WTC11 (cell line): ENCODE measurements around the gene TCEAL7. TPM values are rescaled to one million over a fixed set of nuclear protein-coding genes. Genes with fewer than 3 reads are reported as not detected.
A peak's percentile ranks its signal among the peaks of the same experiment; 100 is the strongest.

Experiments used
- ATAC-seq: fragments of 200-7000 bp; cut with Tn5 transposase; 2 replicates; pipeline ENCODE4 v1.10.0; 2021; ENCODE audit warnings: mild to moderate bottlenecking, moderate library complexity
- CTCF ChIA-PET: fragments of 300-600 bp; sonication (Branson Sonifier 250); formaldehyde crosslinking; loops from one replicate; lab custom pipeline; 2021; ENCODE audit warnings: antibody characterized with exemption; lab: Charles Lee
- POLR2A ChIA-PET: fragments of 350-600 bp; sonication (Branson Sonifier 250); formaldehyde crosslinking; loops from one replicate; lab custom pipeline; 2021; ENCODE audit warnings: antibody characterized with exemption; lab: Charles Lee
- DNase-seq: peaks from one replicate; pipeline ENCODE4 v3.0.0; 2021; ENCODE audit warnings: low spot score
- H3K27ac Mint-ChIP-seq: 2 replicates; pipeline ENCODE4 v1.8.0; 2021; ENCODE audit warnings: mixed read lengths
- H3K27me3 Mint-ChIP-seq: 2 replicates; pipeline ENCODE4 v1.8.0; 2021; ENCODE audit warnings: low read depth, mild to moderate bottlenecking, moderate library complexity, mixed read lengths
- H3K36me3 Mint-ChIP-seq: 2 replicates; pipeline ENCODE4 v1.8.0; 2021; ENCODE audit warnings: mixed read lengths
- H3K4me1 Mint-ChIP-seq: 2 replicates; pipeline ENCODE4 v1.8.0; 2022; ENCODE audit warnings: mixed read lengths
- H3K4me3 Mint-ChIP-seq: 2 replicates; pipeline ENCODE4 v1.8.0; 2021; ENCODE audit warnings: mild to moderate bottlenecking, moderate library complexity, mixed read lengths
- H3K9me3 Mint-ChIP-seq: 2 replicates; pipeline ENCODE4 v1.8.0; 2021; ENCODE audit warnings: mixed read lengths
- ATF1 ChIP-seq: sonication (generic); formaldehyde crosslinking; IDR thresholded peaks from 2 replicates; pipeline ENCODE4 v1.8.1; 2023; ENCODE audit warnings: mild to moderate bottlenecking, moderate library complexity, missing genetic modification reagents
- FOXJ3 ChIP-seq: sonication (generic); formaldehyde crosslinking; IDR thresholded peaks from 2 replicates; pipeline ENCODE4 v1.9.0; 2021; ENCODE audit warnings: missing genetic modification reagents, mild to moderate bottlenecking, borderline replicate concordance
- FOXK1 ChIP-seq: sonication (generic); formaldehyde crosslinking; IDR thresholded peaks from 2 replicates; pipeline ENCODE4 v1.8.0; 2022; ENCODE audit warnings: mild to moderate bottlenecking, moderate library complexity, missing genetic modification reagents
- JAZF1 ChIP-seq: fragments of 250-450 bp; sonication (Bioruptor Pico); IDR thresholded peaks from 2 replicates; pipeline ENCODE4 v1.9.0; 2021; ENCODE audit warnings: moderate library complexity, mild to moderate bottlenecking, inconsistent platforms
- MYBL2 ChIP-seq: sonication (generic); formaldehyde crosslinking; IDR thresholded peaks from 2 replicates; pipeline ENCODE4 v1.8.1; 2023; ENCODE audit warnings: mild to moderate bottlenecking, moderate library complexity, missing genetic modification reagents
- NFATC4 ChIP-seq: fragments of 250-450 bp; sonication (Bioruptor Pico); IDR thresholded peaks from 2 replicates; pipeline ENCODE4 v1.9.0; 2021; ENCODE audit warnings: mild to moderate bottlenecking
- PRRX2 ChIP-seq: fragments of 250-450 bp; sonication (Bioruptor Pico); IDR thresholded peaks from 2 replicates; pipeline ENCODE4 v1.8.0; 2021; ENCODE audit warnings: mild to moderate bottlenecking
- SMAD4 ChIP-seq: sonication (generic); formaldehyde crosslinking; IDR thresholded peaks from 2 replicates; pipeline ENCODE4 v1.8.0; 2022; ENCODE audit warnings: mild to moderate bottlenecking, missing genetic modification reagents
- SOX15 ChIP-seq: fragments of 250-450 bp; sonication (Bioruptor Pico); IDR thresholded peaks from 2 replicates; pipeline ENCODE4 v1.9.0; 2021; ENCODE audit warnings: mild to moderate bottlenecking
- SP1 ChIP-seq: sonication (generic); formaldehyde crosslinking; conservative IDR thresholded peaks from 2 replicates; pipeline ENCODE4 v1.8.1; 2022; ENCODE audit warnings: missing genetic modification reagents
- ZNF416 ChIP-seq: fragments of 250-450 bp; sonication (Bioruptor Pico); IDR thresholded peaks from 2 replicates; pipeline ENCODE4 v1.9.0; 2021; ENCODE audit warnings: mild to moderate bottlenecking, inconsistent platforms
- total RNA-seq: library from RNA; stranded (reverse); gene quantifications from 3 replicates; pipeline ENCODE4 v1.2.3, GENCODE V29; 2021
- TF ChIP-seq, protein P1 (sequence below): sonication (generic); formaldehyde crosslinking; IDR thresholded peaks from 2 replicates; pipeline ENCODE4 v1.8.0; 2022; ENCODE audit warnings: mild to moderate bottlenecking, missing genetic modification reagents
- TF ChIP-seq, protein P2 (sequence below): fragments of 250-450 bp; sonication (Bioruptor Pico); IDR thresholded peaks from 2 replicates; pipeline ENCODE4 v1.8.0; 2021; ENCODE audit warnings: mild to moderate bottlenecking
- TF ChIP-seq, protein P3 (sequence below): fragments of 250-450 bp; sonication (Bioruptor Pico); IDR thresholded peaks from 2 replicates; pipeline ENCODE4 v1.9.0; 2021; ENCODE audit warnings: moderate library complexity, mild to moderate bottlenecking, inconsistent platforms, borderline replicate concordance
- TF ChIP-seq, protein P4 (sequence below): fragments of 250-450 bp; sonication (Bioruptor Pico); IDR thresholded peaks from 2 replicates; pipeline ENCODE4 v2.1.2; 2022; ENCODE audit warnings: mild to moderate bottlenecking, moderate library complexity
- TF ChIP-seq, protein P5 (sequence below): sonication (generic); formaldehyde crosslinking; conservative IDR thresholded peaks from 2 replicates; pipeline ENCODE4 v1.8.1; 2022; ENCODE audit warnings: mild to moderate bottlenecking, missing genetic modification reagents
- TF ChIP-seq, protein P6 (sequence below): fragments of 250-450 bp; sonication (Bioruptor Pico); IDR thresholded peaks from 2 replicates; pipeline ENCODE4 v1.9.0; 2021; ENCODE audit warnings: mild to moderate bottlenecking
- TF ChIP-seq, protein P7 (sequence below): sonication (generic); formaldehyde crosslinking; IDR thresholded peaks from 2 replicates; pipeline ENCODE4 v1.8.0; 2022; ENCODE audit warnings: missing genetic modification reagents
- TF ChIP-seq, protein P8 (sequence below): fragments of 200-600 bp; IDR thresholded peaks from 2 replicates; pipeline ENCODE4 v1.8.0; 2022; ENCODE audit warnings: antibody characterized with exemption

The TCEAL7 gene
- total RNA-seq, 1 experiment from 2014 or later: 5.6 TPM

DNA sequence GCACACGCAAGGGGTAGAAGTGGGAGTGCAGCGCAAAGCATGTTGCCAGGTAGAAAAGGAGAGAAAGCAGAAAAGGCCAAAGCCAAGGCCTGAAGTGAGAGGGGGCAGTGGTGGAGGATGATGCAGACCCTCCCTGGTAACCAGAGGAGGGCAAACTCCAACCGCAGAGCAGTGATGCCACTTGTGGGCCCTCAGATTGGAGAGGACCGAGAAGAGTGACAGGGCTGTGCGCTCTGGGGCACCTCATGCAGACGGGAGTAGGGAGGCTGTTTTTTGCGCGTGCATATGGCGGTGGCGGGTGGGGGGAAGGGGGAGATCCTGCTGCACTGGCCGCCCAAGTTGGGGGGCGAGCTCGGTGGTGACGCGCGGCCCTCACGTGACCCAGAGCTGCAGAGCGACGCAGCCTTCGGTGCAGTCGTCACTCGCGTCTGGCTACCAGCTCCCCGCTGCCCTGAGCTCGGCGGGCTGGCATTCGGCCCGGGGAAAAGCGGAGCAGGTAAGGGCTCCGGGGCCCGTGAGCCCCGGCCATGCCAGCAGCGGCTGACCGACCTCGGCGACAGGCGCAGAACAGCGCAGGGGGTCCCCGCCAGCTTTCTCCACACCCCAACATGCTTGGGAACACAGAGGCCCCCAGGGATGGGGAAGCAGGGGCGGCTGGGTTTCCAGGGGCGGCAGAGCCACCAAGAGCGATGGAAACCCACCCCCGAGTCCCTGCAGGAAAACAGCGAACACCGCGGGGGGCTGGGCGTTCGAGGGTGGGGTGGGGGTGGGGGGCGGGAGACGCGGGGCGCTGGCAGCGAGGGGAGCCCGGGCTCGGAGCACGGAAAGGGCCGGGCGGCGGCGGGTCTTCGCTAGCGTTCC lies 46.3 kb downstream of the TCEAL7 start, which contains the start of gene BEX3 (continued):
- TF ChIP-seq, protein P1, sequence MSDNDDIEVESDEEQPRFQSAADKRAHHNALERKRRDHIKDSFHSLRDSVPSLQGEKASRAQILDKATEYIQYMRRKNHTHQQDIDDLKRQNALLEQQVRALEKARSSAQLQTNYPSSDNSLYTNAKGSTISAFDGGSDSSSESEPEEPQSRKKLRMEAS (CRISPR knock-in tag): peak; percentile 74
- TF ChIP-seq, protein P2, sequence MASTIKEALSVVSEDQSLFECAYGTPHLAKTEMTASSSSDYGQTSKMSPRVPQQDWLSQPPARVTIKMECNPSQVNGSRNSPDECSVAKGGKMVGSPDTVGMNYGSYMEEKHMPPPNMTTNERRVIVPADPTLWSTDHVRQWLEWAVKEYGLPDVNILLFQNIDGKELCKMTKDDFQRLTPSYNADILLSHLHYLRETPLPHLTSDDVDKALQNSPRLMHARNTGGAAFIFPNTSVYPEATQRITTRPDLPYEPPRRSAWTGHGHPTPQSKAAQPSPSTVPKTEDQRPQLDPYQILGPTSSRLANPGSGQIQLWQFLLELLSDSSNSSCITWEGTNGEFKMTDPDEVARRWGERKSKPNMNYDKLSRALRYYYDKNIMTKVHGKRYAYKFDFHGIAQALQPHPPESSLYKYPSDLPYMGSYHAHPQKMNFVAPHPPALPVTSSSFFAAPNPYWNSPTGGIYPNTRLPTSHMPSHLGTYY (CRISPR knock-in tag): no peak
- TF ChIP-seq, protein P3, sequence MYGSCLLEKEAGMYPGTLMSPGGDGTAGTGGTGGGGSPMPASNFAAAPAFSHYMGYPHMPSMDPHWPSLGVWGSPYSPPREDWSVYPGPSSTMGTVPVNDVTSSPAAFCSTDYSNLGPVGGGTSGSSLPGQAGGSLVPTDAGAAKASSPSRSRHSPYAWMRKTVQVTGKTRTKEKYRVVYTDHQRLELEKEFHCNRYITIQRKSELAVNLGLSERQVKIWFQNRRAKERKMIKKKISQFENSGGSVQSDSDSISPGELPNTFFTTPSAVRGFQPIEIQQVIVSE (CRISPR knock-in tag): no peak

DNA sequence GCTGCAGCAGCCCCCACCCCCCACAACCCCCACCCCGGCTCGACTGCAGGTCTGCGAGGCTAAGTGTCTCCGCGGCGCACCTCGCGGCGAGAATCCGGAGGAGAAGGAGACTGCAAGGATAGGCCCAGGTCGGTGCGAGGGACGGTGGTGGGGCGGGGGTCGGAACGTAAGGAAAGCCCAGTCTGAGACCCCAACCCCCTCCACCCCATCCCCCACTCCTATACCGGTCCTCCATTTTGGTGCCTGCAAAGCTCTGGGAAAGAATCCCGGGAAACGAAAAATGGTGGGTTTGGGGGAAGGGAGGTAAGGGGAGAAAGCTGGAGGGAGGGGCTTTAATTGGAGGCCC lies 46.9 kb downstream of the TCEAL7 start:
- H3K4me3 Mint-ChIP-seq: peak overlapping the region; percentile 74
- CTCF ChIA-PET: interaction anchor here (1.4 kb wide), 1 partner anchor 87 kb away, joined by 11 read pairs; no protein-coding TSS in a partner anchor
- POLR2A ChIA-PET: interaction anchor here (0.5 to 2.3 kb wide), 6 partner anchors 15 to 162 kb away, joined by 3 to 25 read pairs (median 4); partner anchors contain the start of genes BEX4 and TCEAL9
- ATAC-seq (peak; percentile 43), DNase-seq (peak; percentile 26)
- H3K9me3 Mint-ChIP-seq: no peaks in the 10 kb centered on the region
- no peaks in the 10 kb centered on the region for H3K27me3 Mint-ChIP-seq
- TF ChIP-seq SMAD4 (CRISPR knock-in tag) (no peak), FOXK1 (no peak), ATF1 (no peak), MYBL2 (no peak)
- peak overlapping the region; percentile 97 for H3K27ac Mint-ChIP-seq
- H3K36me3 Mint-ChIP-seq: peaks cover 22% of the 10 kb centered on the region
- peaks cover 12% of the 10 kb centered on the region for H3K4me1 Mint-ChIP-seq

DNA sequence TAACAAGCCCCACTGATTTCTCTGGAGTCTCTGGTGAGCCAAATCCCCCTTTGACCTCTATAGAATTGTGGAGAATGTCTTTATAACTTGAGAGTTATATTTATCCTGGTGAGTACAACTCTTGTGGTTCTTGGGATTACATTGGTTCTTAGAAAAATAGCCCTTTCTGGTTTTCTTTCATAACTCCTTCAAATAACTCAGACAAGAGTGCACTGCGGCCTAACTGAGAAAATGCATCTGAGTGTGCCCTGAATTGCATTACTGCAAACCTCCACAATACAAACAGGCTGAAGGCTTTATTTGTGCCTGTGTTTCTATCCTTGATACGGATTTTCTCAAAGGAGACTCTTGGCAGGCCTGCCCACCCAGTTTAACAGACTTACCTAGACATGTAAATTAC lies 49.0 kb downstream of the TCEAL7 start:
- ATAC-seq (no peak), DNase-seq (no peak)
- H3K4me3 Mint-ChIP-seq: no peak overlapping the region
- H3K27me3 Mint-ChIP-seq: no peaks in the 10 kb centered on the region
- peak overlapping the region; percentile 79; the same call in 1 of the 2 replicates for H3K27ac Mint-ChIP-seq
- POLR2A ChIA-PET: no interaction called here
- CTCF ChIA-PET: no interaction called here
- no peaks in the 10 kb centered on the region for H3K9me3 Mint-ChIP-seq
- H3K4me1 Mint-ChIP-seq: peaks cover 9% of the 10 kb centered on the region; the same call in 1 of the 2 replicates
- H3K36me3 Mint-ChIP-seq: peaks cover 22% of the 10 kb centered on the region
- TF ChIP-seq NFATC4 (no peak), ATF1 (no peak), MYBL2 (no peak), FOXJ3 (CRISPR knock-in tag) (no peak), PRRX2 (CRISPR knock-in tag) (no peak), ZNF416 (CRISPR knock-in tag) (no peak), SOX15 (CRISPR knock-in tag) (no peak), SP1 (CRISPR knock-in tag) (no peak), JAZF1 (no peak)
- TF ChIP-seq, protein P4, sequence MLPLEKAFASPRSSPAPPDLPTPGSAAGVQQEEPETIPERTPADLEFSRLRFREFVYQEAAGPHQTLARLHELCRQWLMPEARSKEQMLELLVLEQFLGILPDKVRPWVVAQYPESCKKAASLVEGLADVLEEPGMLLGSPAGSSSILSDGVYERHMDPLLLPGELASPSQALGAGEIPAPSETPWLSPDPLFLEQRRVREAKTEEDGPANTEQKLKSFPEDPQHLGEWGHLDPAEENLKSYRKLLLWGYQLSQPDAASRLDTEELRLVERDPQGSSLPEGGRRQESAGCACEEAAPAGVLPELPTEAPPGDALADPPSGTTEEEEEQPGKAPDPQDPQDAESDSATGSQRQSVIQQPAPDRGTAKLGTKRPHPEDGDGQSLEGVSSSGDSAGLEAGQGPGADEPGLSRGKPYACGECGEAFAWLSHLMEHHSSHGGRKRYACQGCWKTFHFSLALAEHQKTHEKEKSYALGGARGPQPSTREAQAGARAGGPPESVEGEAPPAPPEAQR: no peak
- TF ChIP-seq, protein P5, sequence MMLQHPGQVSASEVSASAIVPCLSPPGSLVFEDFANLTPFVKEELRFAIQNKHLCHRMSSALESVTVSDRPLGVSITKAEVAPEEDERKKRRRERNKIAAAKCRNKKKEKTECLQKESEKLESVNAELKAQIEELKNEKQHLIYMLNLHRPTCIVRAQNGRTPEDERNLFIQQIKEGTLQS (CRISPR knock-in tag): no peak
- TF ChIP-seq, protein P6, sequence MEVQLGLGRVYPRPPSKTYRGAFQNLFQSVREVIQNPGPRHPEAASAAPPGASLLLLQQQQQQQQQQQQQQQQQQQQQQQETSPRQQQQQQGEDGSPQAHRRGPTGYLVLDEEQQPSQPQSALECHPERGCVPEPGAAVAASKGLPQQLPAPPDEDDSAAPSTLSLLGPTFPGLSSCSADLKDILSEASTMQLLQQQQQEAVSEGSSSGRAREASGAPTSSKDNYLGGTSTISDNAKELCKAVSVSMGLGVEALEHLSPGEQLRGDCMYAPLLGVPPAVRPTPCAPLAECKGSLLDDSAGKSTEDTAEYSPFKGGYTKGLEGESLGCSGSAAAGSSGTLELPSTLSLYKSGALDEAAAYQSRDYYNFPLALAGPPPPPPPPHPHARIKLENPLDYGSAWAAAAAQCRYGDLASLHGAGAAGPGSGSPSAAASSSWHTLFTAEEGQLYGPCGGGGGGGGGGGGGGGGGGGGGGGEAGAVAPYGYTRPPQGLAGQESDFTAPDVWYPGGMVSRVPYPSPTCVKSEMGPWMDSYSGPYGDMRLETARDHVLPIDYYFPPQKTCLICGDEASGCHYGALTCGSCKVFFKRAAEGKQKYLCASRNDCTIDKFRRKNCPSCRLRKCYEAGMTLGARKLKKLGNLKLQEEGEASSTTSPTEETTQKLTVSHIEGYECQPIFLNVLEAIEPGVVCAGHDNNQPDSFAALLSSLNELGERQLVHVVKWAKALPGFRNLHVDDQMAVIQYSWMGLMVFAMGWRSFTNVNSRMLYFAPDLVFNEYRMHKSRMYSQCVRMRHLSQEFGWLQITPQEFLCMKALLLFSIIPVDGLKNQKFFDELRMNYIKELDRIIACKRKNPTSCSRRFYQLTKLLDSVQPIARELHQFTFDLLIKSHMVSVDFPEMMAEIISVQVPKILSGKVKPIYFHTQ (CRISPR knock-in tag): no peak
- TF ChIP-seq, protein P7, sequence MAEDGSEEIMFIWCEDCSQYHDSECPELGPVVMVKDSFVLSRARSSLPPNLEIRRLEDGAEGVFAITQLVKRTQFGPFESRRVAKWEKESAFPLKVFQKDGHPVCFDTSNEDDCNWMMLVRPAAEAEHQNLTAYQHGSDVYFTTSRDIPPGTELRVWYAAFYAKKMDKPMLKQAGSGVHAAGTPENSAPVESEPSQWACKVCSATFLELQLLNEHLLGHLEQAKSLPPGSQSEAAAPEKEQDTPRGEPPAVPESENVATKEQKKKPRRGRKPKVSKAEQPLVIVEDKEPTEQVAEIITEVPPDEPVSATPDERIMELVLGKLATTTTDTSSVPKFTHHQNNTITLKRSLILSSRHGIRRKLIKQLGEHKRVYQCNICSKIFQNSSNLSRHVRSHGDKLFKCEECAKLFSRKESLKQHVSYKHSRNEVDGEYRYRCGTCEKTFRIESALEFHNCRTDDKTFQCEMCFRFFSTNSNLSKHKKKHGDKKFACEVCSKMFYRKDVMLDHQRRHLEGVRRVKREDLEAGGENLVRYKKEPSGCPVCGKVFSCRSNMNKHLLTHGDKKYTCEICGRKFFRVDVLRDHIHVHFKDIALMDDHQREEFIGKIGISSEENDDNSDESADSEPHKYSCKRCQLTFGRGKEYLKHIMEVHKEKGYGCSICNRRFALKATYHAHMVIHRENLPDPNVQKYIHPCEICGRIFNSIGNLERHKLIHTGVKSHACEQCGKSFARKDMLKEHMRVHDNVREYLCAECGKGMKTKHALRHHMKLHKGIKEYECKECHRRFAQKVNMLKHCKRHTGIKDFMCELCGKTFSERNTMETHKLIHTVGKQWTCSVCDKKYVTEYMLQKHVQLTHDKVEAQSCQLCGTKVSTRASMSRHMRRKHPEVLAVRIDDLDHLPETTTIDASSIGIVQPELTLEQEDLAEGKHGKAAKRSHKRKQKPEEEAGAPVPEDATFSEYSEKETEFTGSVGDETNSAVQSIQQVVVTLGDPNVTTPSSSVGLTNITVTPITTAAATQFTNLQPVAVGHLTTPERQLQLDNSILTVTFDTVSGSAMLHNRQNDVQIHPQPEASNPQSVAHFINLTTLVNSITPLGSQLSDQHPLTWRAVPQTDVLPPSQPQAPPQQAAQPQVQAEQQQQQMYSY (CRISPR knock-in tag): no peak
- TF ChIP-seq, protein P8, sequence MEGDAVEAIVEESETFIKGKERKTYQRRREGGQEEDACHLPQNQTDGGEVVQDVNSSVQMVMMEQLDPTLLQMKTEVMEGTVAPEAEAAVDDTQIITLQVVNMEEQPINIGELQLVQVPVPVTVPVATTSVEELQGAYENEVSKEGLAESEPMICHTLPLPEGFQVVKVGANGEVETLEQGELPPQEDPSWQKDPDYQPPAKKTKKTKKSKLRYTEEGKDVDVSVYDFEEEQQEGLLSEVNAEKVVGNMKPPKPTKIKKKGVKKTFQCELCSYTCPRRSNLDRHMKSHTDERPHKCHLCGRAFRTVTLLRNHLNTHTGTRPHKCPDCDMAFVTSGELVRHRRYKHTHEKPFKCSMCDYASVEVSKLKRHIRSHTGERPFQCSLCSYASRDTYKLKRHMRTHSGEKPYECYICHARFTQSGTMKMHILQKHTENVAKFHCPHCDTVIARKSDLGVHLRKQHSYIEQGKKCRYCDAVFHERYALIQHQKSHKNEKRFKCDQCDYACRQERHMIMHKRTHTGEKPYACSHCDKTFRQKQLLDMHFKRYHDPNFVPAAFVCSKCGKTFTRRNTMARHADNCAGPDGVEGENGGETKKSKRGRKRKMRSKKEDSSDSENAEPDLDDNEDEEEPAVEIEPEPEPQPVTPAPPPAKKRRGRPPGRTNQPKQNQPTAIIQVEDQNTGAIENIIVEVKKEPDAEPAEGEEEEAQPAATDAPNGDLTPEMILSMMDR: no peak
